ENCODE measurements around the gene EARS2.
A peak's percentile ranks its signal among the peaks of the same experiment; 100 is the strongest.
"Not testable (repeated sequence)": the region's sequence is repeated elsewhere in the genome, so short reads cannot be mapped to it uniquely, and the experiment has no call there.

The EARS2 gene

GRCh38 chr16:23567602-23568001 is 10.5 kb upstream of the EARS2 start:
- no peak for DNase-seq (ENCODE audit: low read depth in 2 of 2)

DNA sequence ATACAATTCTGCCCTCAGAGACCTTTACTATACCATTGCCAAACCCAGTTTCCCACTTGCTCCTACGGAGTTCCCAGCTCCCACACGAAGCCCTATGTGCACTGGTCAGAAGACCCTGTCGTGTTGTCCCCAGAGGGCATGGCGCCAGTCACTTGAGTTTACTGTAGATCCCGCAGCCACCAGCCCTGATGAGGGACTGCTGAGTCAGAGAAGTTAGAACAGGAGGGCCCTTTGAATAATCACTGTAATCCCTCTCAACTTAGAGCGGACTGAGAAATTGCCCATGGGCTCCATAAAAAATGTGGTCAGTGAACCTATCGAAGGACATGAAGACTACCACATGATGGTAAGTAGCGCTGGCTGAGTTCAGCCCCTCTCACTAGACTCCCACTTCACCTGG is 9.6 kb upstream of the EARS2 start:
- DNase-seq (ENCODE audit: low read depth in 2 of 2): no peak

DNA sequence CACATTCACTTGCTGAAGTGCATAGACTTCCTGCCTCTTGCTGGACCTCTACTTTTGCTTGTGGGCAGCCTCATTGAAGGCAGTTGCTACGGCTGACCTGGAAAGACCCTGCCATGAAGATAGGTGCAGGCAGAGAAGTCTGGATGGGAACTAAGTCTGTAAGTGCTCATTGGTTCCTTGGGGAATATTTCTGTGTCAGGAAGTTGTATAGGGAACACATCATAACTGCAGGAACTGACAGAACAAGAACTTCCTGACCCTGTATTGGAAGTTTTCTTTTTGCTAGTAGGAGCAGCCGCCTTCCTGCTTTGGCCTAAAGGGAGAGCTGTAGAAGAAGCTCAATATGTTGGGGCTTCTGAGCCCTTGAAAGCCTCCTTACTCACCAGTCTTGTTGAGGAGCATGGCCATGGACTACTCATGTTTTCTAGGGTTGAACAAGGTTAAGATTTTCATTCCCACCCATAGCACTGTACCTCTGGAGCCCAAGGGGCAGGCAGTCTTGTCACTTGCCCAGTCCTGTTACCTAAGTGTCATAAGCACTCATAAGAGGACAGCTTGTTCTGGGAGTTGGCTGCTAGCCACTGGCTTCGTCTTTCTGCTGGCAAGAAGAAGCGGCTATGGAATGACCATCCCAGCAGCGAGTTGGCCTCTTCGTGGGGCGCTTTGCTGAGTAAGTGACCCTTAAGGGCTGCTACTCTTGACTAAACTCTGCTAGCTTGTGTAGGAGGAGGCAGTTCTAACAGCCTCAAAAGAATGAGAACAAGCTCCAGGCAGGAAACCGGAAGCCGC is 7.6 kb upstream of the EARS2 start:
- DNase-seq (ENCODE audit: low read depth in 2 of 2): no peak

- no peak for DNase-seq (ENCODE audit: low read depth in 2 of 2)
Observed at GRCh38 chr16:23563186-23563585, 6.0 kb upstream of the EARS2 start.

- DNase-seq (ENCODE audit: low read depth in 2 of 2): no peak
Observed at GRCh38 chr16:23562505-23562904, 5.4 kb upstream of the EARS2 start.

DNA sequence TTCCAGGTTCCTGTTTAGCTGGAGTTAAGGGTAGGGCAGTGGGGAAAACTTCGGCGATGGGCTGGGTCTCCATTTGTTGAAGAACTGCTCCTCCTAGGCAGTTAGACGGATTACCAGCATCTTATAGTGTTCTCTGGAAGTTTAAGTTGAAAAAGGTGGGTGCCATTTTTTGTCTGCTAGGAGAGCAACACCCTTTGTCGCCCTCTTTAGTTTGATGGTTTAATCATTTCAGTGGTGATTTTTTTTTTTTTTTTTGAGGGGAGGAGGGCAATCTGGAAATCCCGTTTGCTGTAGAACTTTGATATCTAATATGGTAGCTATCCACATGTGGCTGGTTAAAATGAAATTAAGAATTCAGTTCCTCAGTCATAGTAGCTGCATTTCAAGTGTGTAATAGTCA is 4.4 kb upstream of the EARS2 start:
- no peak for DNase-seq (ENCODE audit: low read depth in 2 of 2)

- peak in 1 of 2 experiments; percentile 5 for DNase-seq (ENCODE audit: low read depth in 2 of 2)
Observed at GRCh38 chr16:23557779-23558702, 891 bp upstream of the EARS2 start.

- no peak for DNase-seq (ENCODE audit: low read depth in 2 of 2)
Observed at GRCh38 chr16:23554536-23554935, 2.6 kb downstream of the EARS2 start.

GRCh38 chr16:23552161-23552560 is 5.0 kb downstream of the EARS2 start:
- no peak for DNase-seq (ENCODE audit: low read depth in 2 of 2)

GRCh38 chr16:23549938-23550337 is 7.2 kb downstream of the EARS2 start:
- no peak for DNase-seq (ENCODE audit: low read depth in 2 of 2)

DNA sequence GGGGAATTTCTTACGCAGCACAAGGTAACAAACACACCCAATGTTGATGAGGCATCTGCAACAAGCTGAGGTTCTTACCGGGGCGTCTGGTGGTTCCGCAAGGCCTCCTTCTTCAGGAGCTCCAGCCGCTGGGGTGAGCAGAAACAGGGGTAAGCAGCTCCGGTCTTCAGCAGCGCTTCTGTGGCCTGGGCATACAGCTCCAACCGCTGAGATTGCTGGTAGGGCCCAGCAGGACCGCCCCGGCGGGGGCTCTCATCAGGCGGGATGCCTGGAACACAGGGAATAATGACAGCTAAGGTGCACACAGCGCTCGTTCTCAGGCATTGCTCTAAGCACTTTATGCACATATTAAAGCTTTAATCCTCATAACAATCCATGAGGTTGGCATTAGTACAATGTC is 12.7 kb downstream of the EARS2 start:
- DNase-seq (ENCODE audit: low read depth in 2 of 2): no peak

DNA sequence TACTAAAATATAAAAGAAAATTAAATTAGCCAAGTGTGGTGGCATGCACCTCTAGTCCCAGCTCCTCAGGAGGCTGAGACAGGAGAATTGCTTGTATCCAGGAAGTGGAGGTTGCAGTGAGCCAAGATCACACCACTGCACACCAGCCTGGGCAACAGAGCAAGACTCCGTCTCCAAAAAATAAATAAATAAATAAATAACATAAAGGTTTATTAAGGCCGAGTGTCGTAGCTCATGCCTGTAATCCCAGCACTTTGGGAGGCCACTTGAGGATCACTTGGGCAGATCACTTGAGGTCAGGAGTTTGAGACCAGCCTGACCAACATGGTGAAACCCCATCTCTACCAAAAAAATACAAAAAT is 16.4 kb downstream of the EARS2 start:
- not testable (repeated sequence) for DNase-seq (ENCODE audit: low read depth in 2 of 2)

GRCh38 chr16:23539984-23540816 is 16.9 kb downstream of the EARS2 start:
- no peak for DNase-seq (ENCODE audit: low read depth in 2 of 2)

DNA sequence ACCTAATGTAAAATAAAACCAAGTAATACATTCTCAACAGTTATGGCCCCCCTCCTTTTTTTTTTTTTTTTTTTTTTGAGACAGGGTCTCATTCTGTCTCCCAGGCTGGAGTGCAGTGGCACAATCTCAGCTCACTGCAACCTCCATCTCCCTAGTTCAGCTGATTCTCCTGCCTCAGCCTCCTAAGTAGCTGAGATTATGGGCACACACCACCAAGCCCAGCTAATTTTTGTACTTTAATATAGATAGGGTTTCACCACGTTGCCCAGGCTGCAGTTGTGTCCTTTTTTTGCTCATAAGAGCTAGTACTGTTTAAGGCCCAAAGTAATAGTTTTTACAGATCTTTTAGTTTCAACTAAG is 18.3 kb downstream of the EARS2 start:
- DNase-seq (ENCODE audit: low read depth in 2 of 2): no peak

DNA sequence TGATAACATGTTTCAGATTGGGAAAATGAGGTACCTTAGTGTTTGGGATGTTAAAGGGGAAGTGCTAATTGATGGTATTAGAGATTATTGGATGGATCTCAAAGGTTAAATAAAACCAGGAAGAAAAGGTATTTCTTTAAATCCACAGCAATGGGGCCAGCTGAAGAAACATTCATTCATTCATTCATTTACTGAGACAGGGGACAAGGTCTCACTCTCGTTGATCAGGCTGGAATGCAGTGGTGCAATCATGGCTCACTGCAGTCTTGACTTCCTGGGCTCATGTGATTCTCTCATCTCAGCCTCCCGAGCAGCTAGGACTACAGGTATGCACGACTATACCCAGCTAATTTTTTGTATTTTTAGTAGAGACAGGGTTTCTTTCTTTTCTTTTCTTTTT is 19.8 kb downstream of the EARS2 start:
- no peak for DNase-seq (ENCODE audit: low read depth in 2 of 2)

DNA sequence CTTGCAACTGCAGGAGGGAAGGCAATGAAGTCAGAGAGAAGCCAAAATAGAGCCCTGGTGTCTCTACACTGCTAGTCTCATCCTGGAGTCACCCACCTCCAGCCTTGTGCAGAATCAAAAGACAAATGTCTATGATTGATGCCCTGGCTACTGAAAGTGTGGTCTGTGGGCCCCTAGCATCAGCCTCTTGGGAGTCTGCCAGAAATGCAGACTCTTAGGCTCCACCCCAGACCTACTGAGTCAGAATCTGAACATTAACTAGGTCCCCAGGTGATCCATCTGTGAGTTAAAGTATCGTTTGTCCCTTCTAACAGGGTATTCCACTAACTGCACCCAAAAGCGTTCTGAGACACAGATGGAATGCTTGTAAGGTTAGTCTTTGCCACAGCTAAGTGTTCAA is 21.2 kb downstream of the EARS2 start:
- no peak for DNase-seq (ENCODE audit: low read depth in 2 of 2)

- DNase-seq (ENCODE audit: low read depth in 2 of 2): no peak
Observed at GRCh38 chr16:23534868-23535860, 22.0 kb downstream of the EARS2 start.

DNA sequence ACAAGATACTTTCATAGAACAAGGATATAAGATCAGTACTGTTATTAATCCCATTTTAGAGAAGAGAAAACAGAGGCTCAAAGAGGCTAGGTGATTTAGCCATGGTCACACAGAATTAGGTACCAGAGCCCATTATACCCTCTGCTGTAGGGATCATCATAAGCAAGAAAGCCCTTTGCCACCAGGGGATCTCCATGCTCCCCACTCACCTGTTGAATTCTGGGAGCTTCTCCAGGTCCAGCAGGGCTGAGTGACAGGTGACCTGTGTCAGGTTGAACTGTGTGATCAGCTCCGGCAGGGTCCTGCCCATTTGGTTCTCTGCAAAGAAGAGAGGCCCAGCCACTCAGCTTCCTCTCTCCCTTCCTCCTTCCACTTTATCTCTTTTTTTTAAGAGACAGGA is 24.7 kb downstream of the EARS2 start:
- no peak for DNase-seq (ENCODE audit: low read depth in 2 of 2)

GRCh38 chr16:23530062-23530461 is 27.1 kb downstream of the EARS2 start:
- no peak for DNase-seq (ENCODE audit: low read depth in 2 of 2)

DNA sequence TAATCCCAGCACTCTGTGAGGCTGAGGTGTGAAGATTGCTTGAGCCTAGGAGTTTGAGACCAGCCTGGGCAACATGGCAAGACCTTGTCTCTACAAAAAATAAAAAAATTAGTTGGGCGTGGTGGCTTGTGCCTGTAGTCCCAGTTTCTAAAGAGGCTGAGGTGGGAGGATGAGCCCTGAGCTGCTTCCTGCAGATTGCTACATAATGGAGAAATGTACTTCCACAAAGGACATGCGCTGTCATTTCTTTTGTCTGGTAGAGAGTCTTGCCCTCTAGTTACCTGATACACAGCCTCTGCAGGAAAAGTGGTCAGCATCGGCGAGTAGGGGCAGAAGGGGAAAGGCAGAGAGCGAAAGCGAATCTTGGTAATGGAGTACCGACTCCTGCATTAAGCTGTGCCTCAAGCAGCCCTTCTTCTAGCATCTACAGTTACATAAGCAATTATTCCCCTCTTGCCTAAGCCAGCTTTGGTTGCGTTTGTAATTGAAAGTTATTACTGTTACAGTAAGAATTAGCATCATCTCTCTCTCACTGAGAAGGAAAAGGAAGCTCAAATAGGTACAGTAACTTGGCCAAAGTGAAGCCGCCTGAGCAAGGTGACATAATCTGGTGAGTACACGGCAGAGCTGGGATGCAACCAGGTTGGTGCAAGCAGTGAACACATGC is 28.4 kb downstream of the EARS2 start:
- DNase-seq (ENCODE audit: low read depth in 2 of 2): no peak
